ENCODE measurements around the gene CDK1.
"Not testable (repeated sequence)": the region's sequence is repeated elsewhere in the genome, so short reads cannot be mapped to it uniquely, and the experiment has no call there.

The CDK1 gene

GRCh38 chr10:60810437-60811182 is 32.3 kb downstream of the CDK1 start:
- no peak for DNase-seq (ENCODE audit: extremely low read depth in 1 of 2, low read depth in 1 of 2)

- DNase-seq (ENCODE audit: extremely low read depth in 1 of 2, low read depth in 1 of 2), result no peak
These were observed 38.5 kb downstream of the CDK1 start for GRCh38 chr10:60816628-60817397.

- DNase-seq (ENCODE audit: extremely low read depth in 1 of 2, low read depth in 1 of 2), result no peak
These were observed 39.1 kb downstream of the CDK1 start for GRCh38 chr10:60817398-60817805.

GRCh38 chr10:60818134-60818770 is 40.0 kb downstream of the CDK1 start:
- no peak for DNase-seq (ENCODE audit: extremely low read depth in 1 of 2, low read depth in 1 of 2)

- no peak for DNase-seq (ENCODE audit: extremely low read depth in 1 of 2, low read depth in 1 of 2)
These were observed 41.0 kb downstream of the CDK1 start for GRCh38 chr10:60819271-60819670.

- DNase-seq (ENCODE audit: extremely low read depth in 1 of 2, low read depth in 1 of 2), result no peak
These were observed 41.9 kb downstream of the CDK1 start for GRCh38 chr10:60820093-60820754.

GRCh38 chr10:60821656-60822055 is 43.4 kb downstream of the CDK1 start:
- DNase-seq (ENCODE audit: extremely low read depth in 1 of 2, low read depth in 1 of 2), result no peak

GRCh38 chr10:60822809-60823208 is 44.5 kb downstream of the CDK1 start:
- no peak for DNase-seq (ENCODE audit: extremely low read depth in 1 of 2, low read depth in 1 of 2)

- no peak for DNase-seq (ENCODE audit: extremely low read depth in 1 of 2, low read depth in 1 of 2)
These were observed 45.0 kb downstream of the CDK1 start for GRCh38 chr10:60823324-60823723.

- DNase-seq (ENCODE audit: extremely low read depth in 1 of 2, low read depth in 1 of 2), result no peak
These were observed 47.2 kb downstream of the CDK1 start for GRCh38 chr10:60825520-60825919.

GRCh38 chr10:60827791-60828488 is 49.7 kb downstream of the CDK1 start:
- DNase-seq (ENCODE audit: extremely low read depth in 1 of 2, low read depth in 1 of 2), result no peak

GRCh38 chr10:60828489-60828852 is 50.2 kb downstream of the CDK1 start:
- DNase-seq (ENCODE audit: extremely low read depth in 1 of 2, low read depth in 1 of 2), result no peak

GRCh38 chr10:60832136-60832535 is 53.9 kb downstream of the CDK1 start:
- not testable (repeated sequence) for DNase-seq (ENCODE audit: extremely low read depth in 1 of 2, low read depth in 1 of 2)

GRCh38 chr10:60834401-60834800 is 56.1 kb downstream of the CDK1 start:
- DNase-seq (ENCODE audit: extremely low read depth in 1 of 2, low read depth in 1 of 2), result no peak

GRCh38 chr10:60835049-60835448 is 56.8 kb downstream of the CDK1 start:
- no peak for DNase-seq (ENCODE audit: extremely low read depth in 1 of 2, low read depth in 1 of 2)

GRCh38 chr10:60841227-60841626 is 62.9 kb downstream of the CDK1 start:
- DNase-seq (ENCODE audit: extremely low read depth in 1 of 2, low read depth in 1 of 2), result not testable (repeated sequence)

- DNase-seq (ENCODE audit: extremely low read depth in 1 of 2, low read depth in 1 of 2), result no peak
These were observed 64.4 kb downstream of the CDK1 start for GRCh38 chr10:60842694-60843093.

All from activated CD8-positive, alpha-beta memory T cell treated with anti-CD3 and anti-CD28 coated beads for 1 hour (primary cell).